ENCODE results near the gene FRMD4A.

The FRMD4A gene

GRCh38 chr10:14377591-14378175, 47.0 kb upstream of the FRMD4A start:
- H3K27me3 ChIP-seq (ENCODE audit: control insufficient read depth in 3 of 3, insufficient read depth in 3 of 3, low read depth in 1 of 3, low read length in 3 of 3), result no peaks in the 10 kb centered on the region
- H3K4me2 ChIP-seq (ENCODE audit: insufficient read depth, low read length, poor library complexity, severe bottlenecking), result no peak overlapping the region
- H3K79me1 ChIP-seq (ENCODE audit: low read depth, low read length), result no peaks in the 10 kb centered on the region
- H2BK120ac ChIP-seq (ENCODE audit: low read depth, low read length), result no peak overlapping the region
- H3K9ac ChIP-seq (ENCODE audit: low read depth, low read length, poor library complexity), result no peak overlapping the region
- no peak for DNase-seq (ENCODE audit: low spot score)
- no peak overlapping the region for H2AK5ac ChIP-seq (ENCODE audit: low read depth, low read length)
- no peak overlapping the region for H4K8ac ChIP-seq (ENCODE audit: low read depth, low read length)
- no peak overlapping the region for H3K4ac ChIP-seq (ENCODE audit: low read length)
- no peak overlapping the region for H3K14ac ChIP-seq (ENCODE audit: low read length)
- H3K27ac ChIP-seq (replicated peaks; ENCODE audit: low read length), result no peak overlapping the region
- H4K91ac ChIP-seq (ENCODE audit: low read depth, low read length, poor library complexity), result no peak overlapping the region
- H3K36me3 ChIP-seq (replicated peaks in 1 of 2; ENCODE audit: control insufficient read depth in 2 of 2, insufficient read depth in 2 of 2, low read length in 2 of 2), result no peaks in the 10 kb centered on the region
- no peak overlapping the region for H3K4me3 ChIP-seq (ENCODE audit: low read length in 2 of 2)
- H3K9me3 ChIP-seq (replicated peaks in 1 of 2; ENCODE audit: control insufficient read depth in 2 of 2, insufficient read depth in 1 of 2, low read depth in 1 of 2, low read length in 2 of 2), result peaks cover 0 to 10% of the 10 kb centered on the region in 2 donors
- H3K18ac ChIP-seq (ENCODE audit: low read length), result no peak overlapping the region
- no peak overlapping the region for H2AFZ ChIP-seq (ENCODE audit: low read length)
- peaks cover 10 to 22% of the 10 kb centered on the region in 2 donors for H3K4me1 ChIP-seq (ENCODE audit: control insufficient read depth in 2 of 2, insufficient read depth in 1 of 2, low read depth in 1 of 2, low read length in 2 of 2)
- H2BK12ac ChIP-seq (ENCODE audit: low read length), result no peak overlapping the region
- no CpG with 5 or more reads among the region's 4 CpGs for WGBS, 2 donors (ENCODE audit: extremely low coverage in 2 of 2, insufficient read length in 2 of 2, insufficient replicate concordance in 1 of 2)
- H3K23ac ChIP-seq (ENCODE audit: low read depth, low read length, poor library complexity), result no peak overlapping the region
- no peak overlapping the region for H2BK5ac ChIP-seq (ENCODE audit: low read length)
- no peak overlapping the region for H2BK15ac ChIP-seq (ENCODE audit: low read length)

DNA sequence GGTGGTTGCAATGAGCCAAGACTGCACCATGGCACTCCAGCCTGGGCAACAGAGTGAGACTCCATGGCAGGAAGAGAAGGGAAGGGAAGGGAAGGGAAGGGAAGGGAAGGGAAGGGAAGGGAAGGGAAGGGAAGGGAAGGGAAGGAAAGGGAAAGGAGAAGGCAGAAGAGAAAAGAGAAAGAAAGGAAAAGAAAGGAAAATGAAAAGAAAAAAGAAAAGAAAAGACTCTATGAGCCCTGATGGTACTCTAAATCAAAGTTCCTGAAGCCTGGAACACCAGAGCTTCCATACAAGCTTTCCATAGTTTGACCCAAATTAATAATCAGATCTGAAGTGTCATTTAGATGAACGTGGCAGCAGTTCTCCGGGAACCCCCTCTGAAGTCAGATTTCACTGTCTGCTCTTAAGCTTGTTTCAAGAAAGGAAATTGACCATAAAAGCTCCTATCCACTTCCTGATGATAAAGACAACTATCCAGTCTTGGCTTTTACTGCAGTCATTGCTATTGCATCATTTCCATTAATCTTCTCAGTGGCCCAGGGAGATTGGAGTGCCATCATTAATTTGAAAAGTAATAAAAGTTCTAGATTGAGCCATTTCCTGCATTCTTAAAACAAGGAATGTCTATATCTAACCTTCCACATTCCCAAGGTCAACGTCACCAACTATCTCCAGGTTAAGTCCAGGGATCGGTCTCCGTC, 44.2 kb upstream of the FRMD4A start:
- no CpG with 5 or more reads among the region's 5 CpGs for WGBS, 2 donors (ENCODE audit: extremely low coverage in 2 of 2, insufficient read length in 2 of 2, insufficient replicate concordance in 1 of 2)
- Histone ChIP-seq H3K4me2 (ENCODE audit: insufficient read depth, low read length, poor library complexity, severe bottlenecking) (no peak overlapping the region), H3K9ac (ENCODE audit: low read depth, low read length, poor library complexity) (no peak overlapping the region), H3K14ac (ENCODE audit: low read length) (no peak overlapping the region), H2BK15ac (ENCODE audit: low read length) (no peak overlapping the region), H2BK12ac (ENCODE audit: low read length) (no peak overlapping the region), H3K79me1 (ENCODE audit: low read depth, low read length) (no peaks in the 10 kb centered on the region), H2AFZ (ENCODE audit: low read length) (no peak overlapping the region), H4K91ac (ENCODE audit: low read depth, low read length, poor library complexity) (no peak overlapping the region), H2BK5ac (ENCODE audit: low read length) (no peak overlapping the region), H2BK120ac (ENCODE audit: low read depth, low read length) (no peak overlapping the region), H3K23ac (ENCODE audit: low read depth, low read length, poor library complexity) (no peak overlapping the region), H3K36me3 (replicated peaks in 1 of 2; ENCODE audit: control insufficient read depth in 2 of 2, insufficient read depth in 2 of 2, low read length in 2 of 2) (no peaks in the 10 kb centered on the region), H4K8ac (ENCODE audit: low read depth, low read length) (no peak overlapping the region), H2AK5ac (ENCODE audit: low read depth, low read length) (no peak overlapping the region), H3K9me3 (replicated peaks in 1 of 2; ENCODE audit: control insufficient read depth in 2 of 2, insufficient read depth in 1 of 2, low read depth in 1 of 2, low read length in 2 of 2) (peaks cover 2 to 16% of the 10 kb centered on the region in 2 donors), H3K4me1 (ENCODE audit: control insufficient read depth in 2 of 2, insufficient read depth in 1 of 2, low read depth in 1 of 2, low read length in 2 of 2) (peaks cover 12 to 21% of the 10 kb centered on the region in 2 donors), H3K4ac (ENCODE audit: low read length) (no peak overlapping the region), H3K4me3 (ENCODE audit: low read length in 2 of 2) (no peak overlapping the region), H3K27me3 (ENCODE audit: control insufficient read depth in 3 of 3, insufficient read depth in 3 of 3, low read depth in 1 of 3, low read length in 3 of 3) (no peaks in the 10 kb centered on the region), H3K18ac (ENCODE audit: low read length) (no peak overlapping the region), H3K27ac (replicated peaks; ENCODE audit: low read length) (no peak overlapping the region)
- DNase-seq (ENCODE audit: low spot score), result no peak

GRCh38 chr10:14372606-14373005, 41.9 kb upstream of the FRMD4A start:
- peaks cover 0 to 8% of the 10 kb centered on the region in 2 donors for H3K4me1 ChIP-seq (ENCODE audit: control insufficient read depth in 2 of 2, insufficient read depth in 1 of 2, low read depth in 1 of 2, low read length in 2 of 2)
- no peaks in the 10 kb centered on the region for H3K27me3 ChIP-seq (ENCODE audit: control insufficient read depth in 3 of 3, insufficient read depth in 3 of 3, low read depth in 1 of 3, low read length in 3 of 3)
- H4K8ac ChIP-seq (ENCODE audit: low read depth, low read length), result no peak overlapping the region
- H3K4me2 ChIP-seq (ENCODE audit: insufficient read depth, low read length, poor library complexity, severe bottlenecking), result no peak overlapping the region
- H2BK12ac ChIP-seq (ENCODE audit: low read length), result no peak overlapping the region
- H3K4me3 ChIP-seq (ENCODE audit: low read length in 2 of 2), result no peak overlapping the region
- no peak overlapping the region for H3K14ac ChIP-seq (ENCODE audit: low read length)
- H3K4ac ChIP-seq (ENCODE audit: low read length), result no peak overlapping the region
- no peaks in the 10 kb centered on the region for H3K79me1 ChIP-seq (ENCODE audit: low read depth, low read length)
- no peak overlapping the region for H2AK5ac ChIP-seq (ENCODE audit: low read depth, low read length)
- no CpG with 5 or more reads among the region's 4 CpGs for WGBS, 2 donors (ENCODE audit: extremely low coverage in 2 of 2, insufficient read length in 2 of 2, insufficient replicate concordance in 1 of 2)
- no peak overlapping the region for H3K23ac ChIP-seq (ENCODE audit: low read depth, low read length, poor library complexity)
- no peak overlapping the region for H2BK5ac ChIP-seq (ENCODE audit: low read length)
- H2BK120ac ChIP-seq (ENCODE audit: low read depth, low read length), result no peak overlapping the region
- H3K36me3 ChIP-seq (replicated peaks in 1 of 2; ENCODE audit: control insufficient read depth in 2 of 2, insufficient read depth in 2 of 2, low read length in 2 of 2), result no peaks in the 10 kb centered on the region
- H3K9ac ChIP-seq (ENCODE audit: low read depth, low read length, poor library complexity), result no peak overlapping the region
- no peak overlapping the region for H3K27ac ChIP-seq (replicated peaks; ENCODE audit: low read length)
- peak overlapping the region; percentile 78 for H3K18ac ChIP-seq (ENCODE audit: low read length)
- H3K9me3 ChIP-seq (replicated peaks in 1 of 2; ENCODE audit: control insufficient read depth in 2 of 2, insufficient read depth in 1 of 2, low read depth in 1 of 2, low read length in 2 of 2), result peaks cover 2 to 13% of the 10 kb centered on the region in 2 donors
- H2BK15ac ChIP-seq (ENCODE audit: low read length), result peak overlapping the region; percentile 28
- no peak for DNase-seq (ENCODE audit: low spot score)
- peak overlapping the region; percentile 67 for H2AFZ ChIP-seq (ENCODE audit: low read length)
- no peak overlapping the region for H4K91ac ChIP-seq (ENCODE audit: low read depth, low read length, poor library complexity)

DNA sequence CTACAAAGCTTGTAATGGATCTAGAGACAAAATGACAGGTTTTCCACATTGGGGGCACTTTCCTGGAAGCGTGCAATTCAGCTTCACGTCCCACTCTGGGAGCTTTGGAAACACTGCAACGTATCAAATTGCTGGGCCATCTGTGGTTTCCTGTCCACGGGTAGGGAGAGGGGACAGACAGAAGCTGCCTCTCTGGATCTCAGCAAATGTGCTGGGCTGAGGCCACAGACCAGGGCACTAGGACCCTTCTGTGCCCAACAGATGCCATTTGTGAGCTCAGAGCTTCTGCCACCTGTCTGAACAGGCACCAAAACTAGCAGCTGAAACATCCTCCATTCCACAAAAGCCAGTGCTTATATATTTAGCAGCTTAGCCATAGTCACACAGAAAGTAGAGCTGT, 40.9 kb upstream of the FRMD4A start:
- Histone ChIP-seq H3K18ac (ENCODE audit: low read length) (no peak overlapping the region), H3K79me1 (ENCODE audit: low read depth, low read length) (no peaks in the 10 kb centered on the region), H3K4me3 (ENCODE audit: low read length in 2 of 2) (no peak overlapping the region), H3K36me3 (replicated peaks in 1 of 2; ENCODE audit: control insufficient read depth in 2 of 2, insufficient read depth in 2 of 2, low read length in 2 of 2) (no peaks in the 10 kb centered on the region), H3K9ac (ENCODE audit: low read depth, low read length, poor library complexity) (no peak overlapping the region), H2AFZ (ENCODE audit: low read length) (peak overlapping the region; percentile 67), H2BK12ac (ENCODE audit: low read length) (no peak overlapping the region), H2BK120ac (ENCODE audit: low read depth, low read length) (no peak overlapping the region), H2BK15ac (ENCODE audit: low read length) (no peak overlapping the region), H2AK5ac (ENCODE audit: low read depth, low read length) (peak overlapping the region; percentile 77), H4K91ac (ENCODE audit: low read depth, low read length, poor library complexity) (no peak overlapping the region), H2BK5ac (ENCODE audit: low read length) (no peak overlapping the region), H3K27me3 (ENCODE audit: control insufficient read depth in 3 of 3, insufficient read depth in 3 of 3, low read depth in 1 of 3, low read length in 3 of 3) (no peaks in the 10 kb centered on the region), H3K4me1 (ENCODE audit: control insufficient read depth in 2 of 2, insufficient read depth in 1 of 2, low read depth in 1 of 2, low read length in 2 of 2) (peaks cover 0 to 8% of the 10 kb centered on the region in 2 donors), H3K23ac (ENCODE audit: low read depth, low read length, poor library complexity) (no peak overlapping the region), H3K9me3 (replicated peaks in 1 of 2; ENCODE audit: control insufficient read depth in 2 of 2, insufficient read depth in 1 of 2, low read depth in 1 of 2, low read length in 2 of 2) (peaks cover 2 to 11% of the 10 kb centered on the region in 2 donors), H3K4me2 (ENCODE audit: insufficient read depth, low read length, poor library complexity, severe bottlenecking) (no peak overlapping the region), H4K8ac (ENCODE audit: low read depth, low read length) (no peak overlapping the region), H3K27ac (replicated peaks; ENCODE audit: low read length) (no peak overlapping the region), H3K14ac (ENCODE audit: low read length) (no peak overlapping the region), H3K4ac (ENCODE audit: low read length) (no peak overlapping the region)
- WGBS, 2 donors (ENCODE audit: extremely low coverage in 2 of 2, insufficient read length in 2 of 2, insufficient replicate concordance in 1 of 2), result no CpG with 5 or more reads among the region's 4 CpGs
- no peak for DNase-seq (ENCODE audit: low spot score)

All from neuronal stem cell (in vitro differentiated cells).